HepG2 (cell line): ENCODE data around the gene BCL2L1. TPM values are rescaled to one million over a fixed set of nuclear protein-coding genes. Genes with fewer than 3 reads are reported as not detected.

Experiments
- MLXIP ChIP-seq: sonication (generic); formaldehyde crosslinking; IDR thresholded peaks from 2 replicates; pipeline ENCODE4 v1.9.0; 2021; ENCODE audit warnings: missing genetic modification reagents, borderline replicate concordance
- MZF1 ChIP-seq: sonication (generic); formaldehyde crosslinking; IDR thresholded peaks from 2 replicates; pipeline ENCODE4 v1.8.1; 2023; ENCODE audit warnings: mild to moderate bottlenecking, missing genetic modification reagents, borderline replicate concordance
- RCOR2 ChIP-seq: IDR thresholded peaks from 2 replicates; pipeline ENCODE4 v1.6.1; 2016; ENCODE audit warnings: missing biosample characterization, missing genetic modification reagents
- SPEN ChIP-seq: sonication (generic); formaldehyde crosslinking; IDR thresholded peaks from 2 replicates; pipeline ENCODE4 v1.5.1; 2020; ENCODE audit warnings: low read depth, mild to moderate bottlenecking, missing genetic modification reagents
- TBL1XR1 ChIP-seq: fragments of 150-350 bp; IDR thresholded peaks from 2 replicates; pipeline ENCODE4 v1.6.1; 2014; ENCODE audit warnings: borderline replicate concordance, low read length; ENCODE audit not compliant: partially characterized antibody
- THAP11 ChIP-seq: IDR thresholded peaks from 2 replicates; pipeline ENCODE4 v1.6.1; 2016; ENCODE audit warnings: missing biosample characterization, missing genetic modification reagents
- THAP7 ChIP-seq: sonication (generic); formaldehyde crosslinking; IDR thresholded peaks from 2 replicates; pipeline ENCODE4 v1.8.1; 2023; ENCODE audit warnings: mild to moderate bottlenecking, missing genetic modification reagents
- ZFP62 ChIP-seq: sonication (generic); formaldehyde crosslinking; IDR thresholded peaks from 2 replicates; pipeline ENCODE4 v1.4.0; 2020; ENCODE audit warnings: missing genetic modification reagents
- ZNF136 ChIP-seq: sonication (generic); formaldehyde crosslinking; IDR thresholded peaks from 2 replicates; pipeline ENCODE4 v1.8.1; 2022; ENCODE audit warnings: low read depth, mild to moderate bottlenecking, moderate library complexity, missing genetic modification reagents
- polyA plus RNA-seq, 8 experiments: library from polyadenylated mRNA; depleted of rRNA in 3 of 8; stranded (reverse) in 7 of 8; unstranded in 1 of 8; fragments of >200 nt; fragmentation: Illumina TruSeq in 4 of 8; extraction: Trizol in 4 of 8; gene quantifications; 2 replicates each; pipeline versions ENCODE4 v1.2.1 to v1.2.3, GENCODE V29; 2011 to 2016; ENCODE audit warnings: low read depth in 4 of 8, missing spikeins in 1 of 8, mixed read lengths in 1 of 8; ENCODE audit not compliant: insufficient read depth in 1 of 8
- total RNA-seq, 5 experiments: library from RNA; depleted of rRNA; stranded (reverse); fragments of >200 nt; fragmentation: Illumina TruSeq; extraction: Trizol; gene quantifications; 2 replicates each; pipeline ENCODE4 v1.2.3, GENCODE V29; 2016; ENCODE audit warnings: low read depth in 1 of 5
- TF ChIP-seq, protein P1 (sequence below): sonication (generic); formaldehyde crosslinking; IDR thresholded peaks from 2 replicates; pipeline ENCODE4 v1.4.0; 2020; ENCODE audit warnings: missing genetic modification reagents
- TF ChIP-seq, protein P2 (sequence below): sonication (generic); formaldehyde crosslinking; IDR thresholded peaks from 2 replicates; pipeline ENCODE4 v1.8.0; 2022; ENCODE audit warnings: missing genetic modification reagents, low read depth, mild to moderate bottlenecking, borderline replicate concordance
- TF ChIP-seq, protein P3 (sequence below): sonication (generic); formaldehyde crosslinking; IDR thresholded peaks from 2 replicates; pipeline ENCODE4 v1.4.0; 2020; ENCODE audit warnings: missing genetic modification reagents
- TF ChIP-seq, protein P4 (sequence below): sonication (generic); formaldehyde crosslinking; IDR thresholded peaks from 2 replicates; pipeline ENCODE4 v1.4.0; 2020; ENCODE audit warnings: mild to moderate bottlenecking, missing genetic modification reagents

The BCL2L1 gene
- total and polyA plus RNA-seq, 2 of the 13 experiments (the other 11 are each of a cell fraction or from before 2014, with no cell fraction given) = 164 to 258 TPM

DNA sequence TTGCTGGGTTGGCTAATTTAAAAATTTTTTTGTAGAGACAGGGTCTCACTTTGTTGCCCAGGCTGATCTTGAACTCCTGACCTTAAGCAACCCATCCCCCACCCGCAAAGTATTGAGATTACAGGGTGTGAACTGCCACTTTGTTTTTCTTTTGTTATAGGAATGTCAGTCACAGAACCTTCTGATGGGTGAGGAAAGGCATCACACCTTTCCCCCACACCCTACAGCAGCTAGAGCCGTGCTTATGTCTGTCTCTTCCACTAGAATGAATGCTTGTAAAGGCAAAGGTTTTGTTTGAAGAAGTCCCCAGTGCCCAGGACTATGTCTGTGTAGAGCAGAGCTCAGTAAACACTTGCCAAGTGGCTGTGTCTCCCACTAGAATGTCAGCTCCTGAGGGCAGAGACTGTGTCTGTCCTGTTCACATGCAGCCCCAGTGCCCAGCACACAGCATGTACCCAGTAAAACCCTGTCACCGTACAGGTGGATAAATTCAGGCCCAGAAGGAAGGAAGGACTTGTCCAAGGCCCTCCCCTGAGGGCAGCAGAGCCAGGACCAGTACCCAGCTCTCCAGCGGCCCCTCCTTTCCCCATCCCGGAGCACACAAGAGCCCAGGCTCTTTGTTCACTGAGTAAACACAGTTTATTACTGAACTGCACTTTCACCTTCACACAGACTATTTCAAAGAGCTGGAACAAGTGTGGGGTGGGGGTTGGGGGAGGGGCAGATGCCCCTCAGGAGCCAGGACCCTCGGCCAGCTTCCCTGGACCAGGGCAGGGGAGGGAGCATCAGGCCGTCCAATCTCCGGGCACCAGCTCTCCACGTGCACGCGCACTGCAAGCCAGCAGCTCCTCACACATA, 58.6 kb downstream of the BCL2L1 start (continued):
- peak; percentile 12 for TF ChIP-seq TBL1XR1
- peak; percentile 70 for TF ChIP-seq THAP11 (CRISPR knock-in tag)
- peak; percentile 69; the same call in 1 of the 2 replicates for TF ChIP-seq ZNF136 (CRISPR knock-in tag)
- TF ChIP-seq SPEN (CRISPR knock-in tag) = peak; percentile 28; the same call in 1 of the 2 replicates
- TF ChIP-seq, protein P1, sequence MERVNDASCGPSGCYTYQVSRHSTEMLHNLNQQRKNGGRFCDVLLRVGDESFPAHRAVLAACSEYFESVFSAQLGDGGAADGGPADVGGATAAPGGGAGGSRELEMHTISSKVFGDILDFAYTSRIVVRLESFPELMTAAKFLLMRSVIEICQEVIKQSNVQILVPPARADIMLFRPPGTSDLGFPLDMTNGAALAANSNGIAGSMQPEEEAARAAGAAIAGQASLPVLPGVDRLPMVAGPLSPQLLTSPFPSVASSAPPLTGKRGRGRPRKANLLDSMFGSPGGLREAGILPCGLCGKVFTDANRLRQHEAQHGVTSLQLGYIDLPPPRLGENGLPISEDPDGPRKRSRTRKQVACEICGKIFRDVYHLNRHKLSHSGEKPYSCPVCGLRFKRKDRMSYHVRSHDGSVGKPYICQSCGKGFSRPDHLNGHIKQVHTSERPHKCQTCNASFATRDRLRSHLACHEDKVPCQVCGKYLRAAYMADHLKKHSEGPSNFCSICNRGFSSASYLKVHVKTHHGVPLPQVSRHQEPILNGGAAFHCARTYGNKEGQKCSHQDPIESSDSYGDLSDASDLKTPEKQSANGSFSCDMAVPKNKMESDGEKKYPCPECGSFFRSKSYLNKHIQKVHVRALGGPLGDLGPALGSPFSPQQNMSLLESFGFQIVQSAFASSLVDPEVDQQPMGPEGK (CRISPR knock-in tag) = peak; percentile 80
- TF ChIP-seq, protein P2, sequence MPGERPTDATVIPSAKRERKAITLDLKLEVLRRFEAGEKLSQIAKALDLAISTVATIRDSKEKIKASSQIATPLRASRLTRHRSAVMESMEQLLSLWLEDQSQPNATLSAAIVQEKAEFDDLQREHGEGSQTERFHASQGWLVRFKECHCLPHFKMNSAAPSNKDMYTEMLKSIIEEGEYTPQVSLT (CRISPR knock-in tag) = no peak
- TF ChIP-seq MLXIP (CRISPR knock-in tag) = no peak; the same call in 1 of the 2 replicates
- TF ChIP-seq, protein P3, sequence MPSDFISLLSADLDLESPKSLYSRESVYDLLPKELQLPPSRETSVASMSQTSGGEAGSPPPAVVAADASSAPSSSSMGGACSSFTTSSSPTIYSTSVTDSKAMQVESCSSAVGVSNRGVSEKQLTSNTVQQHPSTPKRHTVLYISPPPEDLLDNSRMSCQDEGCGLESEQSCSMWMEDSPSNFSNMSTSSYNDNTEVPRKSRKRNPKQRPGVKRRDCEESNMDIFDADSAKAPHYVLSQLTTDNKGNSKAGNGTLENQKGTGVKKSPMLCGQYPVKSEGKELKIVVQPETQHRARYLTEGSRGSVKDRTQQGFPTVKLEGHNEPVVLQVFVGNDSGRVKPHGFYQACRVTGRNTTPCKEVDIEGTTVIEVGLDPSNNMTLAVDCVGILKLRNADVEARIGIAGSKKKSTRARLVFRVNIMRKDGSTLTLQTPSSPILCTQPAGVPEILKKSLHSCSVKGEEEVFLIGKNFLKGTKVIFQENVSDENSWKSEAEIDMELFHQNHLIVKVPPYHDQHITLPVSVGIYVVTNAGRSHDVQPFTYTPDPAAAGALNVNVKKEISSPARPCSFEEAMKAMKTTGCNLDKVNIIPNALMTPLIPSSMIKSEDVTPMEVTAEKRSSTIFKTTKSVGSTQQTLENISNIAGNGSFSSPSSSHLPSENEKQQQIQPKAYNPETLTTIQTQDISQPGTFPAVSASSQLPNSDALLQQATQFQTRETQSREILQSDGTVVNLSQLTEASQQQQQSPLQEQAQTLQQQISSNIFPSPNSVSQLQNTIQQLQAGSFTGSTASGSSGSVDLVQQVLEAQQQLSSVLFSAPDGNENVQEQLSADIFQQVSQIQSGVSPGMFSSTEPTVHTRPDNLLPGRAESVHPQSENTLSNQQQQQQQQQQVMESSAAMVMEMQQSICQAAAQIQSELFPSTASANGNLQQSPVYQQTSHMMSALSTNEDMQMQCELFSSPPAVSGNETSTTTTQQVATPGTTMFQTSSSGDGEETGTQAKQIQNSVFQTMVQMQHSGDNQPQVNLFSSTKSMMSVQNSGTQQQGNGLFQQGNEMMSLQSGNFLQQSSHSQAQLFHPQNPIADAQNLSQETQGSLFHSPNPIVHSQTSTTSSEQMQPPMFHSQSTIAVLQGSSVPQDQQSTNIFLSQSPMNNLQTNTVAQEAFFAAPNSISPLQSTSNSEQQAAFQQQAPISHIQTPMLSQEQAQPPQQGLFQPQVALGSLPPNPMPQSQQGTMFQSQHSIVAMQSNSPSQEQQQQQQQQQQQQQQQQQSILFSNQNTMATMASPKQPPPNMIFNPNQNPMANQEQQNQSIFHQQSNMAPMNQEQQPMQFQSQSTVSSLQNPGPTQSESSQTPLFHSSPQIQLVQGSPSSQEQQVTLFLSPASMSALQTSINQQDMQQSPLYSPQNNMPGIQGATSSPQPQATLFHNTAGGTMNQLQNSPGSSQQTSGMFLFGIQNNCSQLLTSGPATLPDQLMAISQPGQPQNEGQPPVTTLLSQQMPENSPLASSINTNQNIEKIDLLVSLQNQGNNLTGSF (CRISPR knock-in tag) = no peak; the same call in 1 of the 2 replicates
- peak; percentile 53; the same call in 1 of the 2 replicates for TF ChIP-seq THAP7 (CRISPR knock-in tag)
- no peak for TF ChIP-seq ZFP62 (CRISPR knock-in tag)
- TF ChIP-seq RCOR2 (CRISPR knock-in tag) = peak; percentile 78
- TF ChIP-seq, protein P4, sequence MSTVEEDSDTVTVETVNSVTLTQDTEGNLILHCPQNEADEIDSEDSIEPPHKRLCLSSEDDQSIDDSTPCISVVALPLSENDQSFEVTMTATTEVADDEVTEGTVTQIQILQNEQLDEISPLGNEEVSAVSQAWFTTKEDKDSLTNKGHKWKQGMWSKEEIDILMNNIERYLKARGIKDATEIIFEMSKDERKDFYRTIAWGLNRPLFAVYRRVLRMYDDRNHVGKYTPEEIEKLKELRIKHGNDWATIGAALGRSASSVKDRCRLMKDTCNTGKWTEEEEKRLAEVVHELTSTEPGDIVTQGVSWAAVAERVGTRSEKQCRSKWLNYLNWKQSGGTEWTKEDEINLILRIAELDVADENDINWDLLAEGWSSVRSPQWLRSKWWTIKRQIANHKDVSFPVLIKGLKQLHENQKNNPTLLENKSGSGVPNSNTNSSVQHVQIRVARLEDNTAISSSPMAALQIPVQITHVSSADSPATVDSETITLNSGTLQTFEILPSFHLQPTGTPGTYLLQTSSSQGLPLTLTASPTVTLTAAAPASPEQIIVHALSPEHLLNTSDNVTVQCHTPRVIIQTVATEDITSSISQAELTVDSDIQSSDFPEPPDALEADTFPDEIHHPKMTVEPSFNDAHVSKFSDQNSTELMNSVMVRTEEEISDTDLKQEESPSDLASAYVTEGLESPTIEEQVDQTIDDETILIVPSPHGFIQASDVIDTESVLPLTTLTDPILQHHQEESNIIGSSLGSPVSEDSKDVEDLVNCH (CRISPR knock-in tag) = no peak; the same call in 1 of the 2 replicates
- TF ChIP-seq MZF1 (CRISPR knock-in tag) = no peak; the same call in 1 of the 2 replicates
